ENCODE data around the gene TNFRSF25. TPM values are rescaled to one million over a fixed set of nuclear protein-coding genes. Genes with fewer than 3 reads are reported as not detected.
"Not testable (repeated sequence)": the region's sequence is repeated elsewhere in the genome, so short reads cannot be mapped to it uniquely, and the experiment has no call there.

Gene TNFRSF25
- total RNA-seq, 1 donor from 2014 or later, result 10.0 TPM

DNA sequence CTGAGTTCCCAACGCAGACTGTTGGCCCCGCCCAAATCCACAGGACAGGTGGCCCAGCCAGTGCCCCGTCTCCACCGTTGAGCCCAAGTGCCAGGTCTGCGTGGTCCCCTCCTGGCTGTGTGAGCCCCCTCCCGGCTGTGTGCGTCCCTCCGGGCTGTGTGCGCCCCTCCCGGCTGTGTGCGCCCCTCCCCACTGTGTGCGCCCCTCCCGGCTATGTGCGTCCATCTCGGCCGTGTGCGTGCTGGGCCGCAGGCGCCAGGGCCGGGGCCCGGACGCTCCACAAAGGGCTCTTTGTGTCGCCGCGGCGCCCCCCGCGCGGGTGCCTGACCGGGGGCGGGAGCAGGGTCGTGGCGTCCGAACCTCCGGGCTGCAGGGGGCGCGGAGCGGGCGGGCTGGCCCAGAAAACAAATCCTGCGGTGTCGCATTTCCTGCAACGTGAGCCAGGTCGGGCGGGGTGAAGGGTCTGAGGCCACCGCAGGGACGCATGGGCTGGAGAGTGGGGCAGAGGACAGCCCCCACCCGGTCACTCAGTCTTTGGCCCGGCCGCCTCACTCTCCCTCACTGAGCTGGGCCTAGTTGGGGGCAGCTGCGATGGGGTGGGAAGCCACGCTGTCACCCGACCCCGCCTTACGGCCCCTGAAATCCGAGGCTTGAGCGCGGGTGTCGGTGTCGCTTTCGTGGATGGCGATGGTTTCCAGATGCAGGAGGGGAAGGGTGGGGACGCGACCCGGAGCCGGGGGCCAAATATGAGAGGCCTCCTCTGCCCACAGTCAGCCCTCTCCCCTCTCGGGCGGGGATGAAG lies 18.8 kb downstream of the TNFRSF25 start:
- intact Hi-C loops (cut with DNase I), result no loop called here
- no peak for ATAC-seq
- no peaks in the 10 kb centered on the region for H3K9me3 ChIP-seq
- no peaks in the 10 kb centered on the region for H3K4me1 ChIP-seq
- H3K27me3 ChIP-seq, result peaks cover 57% of the 10 kb centered on the region
- TF ChIP-seq, protein P1, sequence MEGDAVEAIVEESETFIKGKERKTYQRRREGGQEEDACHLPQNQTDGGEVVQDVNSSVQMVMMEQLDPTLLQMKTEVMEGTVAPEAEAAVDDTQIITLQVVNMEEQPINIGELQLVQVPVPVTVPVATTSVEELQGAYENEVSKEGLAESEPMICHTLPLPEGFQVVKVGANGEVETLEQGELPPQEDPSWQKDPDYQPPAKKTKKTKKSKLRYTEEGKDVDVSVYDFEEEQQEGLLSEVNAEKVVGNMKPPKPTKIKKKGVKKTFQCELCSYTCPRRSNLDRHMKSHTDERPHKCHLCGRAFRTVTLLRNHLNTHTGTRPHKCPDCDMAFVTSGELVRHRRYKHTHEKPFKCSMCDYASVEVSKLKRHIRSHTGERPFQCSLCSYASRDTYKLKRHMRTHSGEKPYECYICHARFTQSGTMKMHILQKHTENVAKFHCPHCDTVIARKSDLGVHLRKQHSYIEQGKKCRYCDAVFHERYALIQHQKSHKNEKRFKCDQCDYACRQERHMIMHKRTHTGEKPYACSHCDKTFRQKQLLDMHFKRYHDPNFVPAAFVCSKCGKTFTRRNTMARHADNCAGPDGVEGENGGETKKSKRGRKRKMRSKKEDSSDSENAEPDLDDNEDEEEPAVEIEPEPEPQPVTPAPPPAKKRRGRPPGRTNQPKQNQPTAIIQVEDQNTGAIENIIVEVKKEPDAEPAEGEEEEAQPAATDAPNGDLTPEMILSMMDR (IDR thresholded peaks at IDR 0.05), result no peak
- no peaks in the 10 kb centered on the region for H3K36me3 ChIP-seq
- DNase-seq, result no peak
- no peak overlapping the region for H3K4me3 ChIP-seq
- H3K27ac ChIP-seq, result no peak overlapping the region

DNA sequence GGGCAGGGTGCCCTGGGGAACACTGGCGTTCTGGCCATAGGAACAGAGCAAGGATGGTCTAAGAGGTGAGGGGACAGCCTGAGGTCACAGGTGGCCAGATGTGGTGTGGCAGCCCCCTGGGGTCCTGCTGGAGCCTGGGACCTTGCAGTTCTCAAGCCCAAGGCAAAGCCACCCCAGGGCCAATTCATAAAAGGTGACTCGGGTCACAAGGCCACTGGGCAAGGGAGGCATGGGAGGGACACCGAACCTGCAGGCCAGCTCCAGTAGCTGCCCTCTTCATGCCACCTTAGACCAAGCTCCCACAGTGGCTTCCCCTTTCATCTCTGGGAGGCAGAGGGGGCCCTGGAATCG lies 19.3 kb downstream of the TNFRSF25 start:
- Histone ChIP-seq H3K36me3 (no peaks in the 10 kb centered on the region), H3K9me3 (no peaks in the 10 kb centered on the region), H3K27ac (no peak overlapping the region), H3K4me1 (no peaks in the 10 kb centered on the region), H3K4me3 (no peak overlapping the region), H3K27me3 (peaks cover 54% of the 10 kb centered on the region)
- DNase-seq (no peak), ATAC-seq (no peak)
- TF ChIP-seq, protein P1 (IDR thresholded peaks at IDR 0.05), result no peak
- intact Hi-C loops (cut with DNase I), result no loop called here

DNA sequence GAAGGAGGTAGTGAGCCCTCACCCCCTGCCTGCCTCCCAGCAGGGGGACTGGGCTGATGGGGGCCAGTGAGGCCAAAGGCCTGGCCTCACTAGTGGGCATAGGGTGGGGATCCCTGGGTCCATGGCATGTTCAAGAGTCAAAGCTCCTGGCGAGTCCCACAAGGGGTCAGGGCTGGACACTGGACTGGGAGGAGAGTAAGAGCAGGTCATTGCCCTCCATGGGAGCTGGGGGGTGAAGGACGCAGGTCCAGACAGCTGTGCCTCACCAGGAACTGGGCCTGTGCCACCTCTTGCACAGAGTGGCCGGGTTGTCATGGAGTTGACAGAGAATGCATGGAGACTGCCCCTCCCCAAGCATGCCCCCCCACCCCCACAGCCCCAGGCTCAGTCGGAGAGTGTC lies 20.0 kb downstream of the TNFRSF25 start:
- ATAC-seq, result not testable (repeated sequence)

DNA sequence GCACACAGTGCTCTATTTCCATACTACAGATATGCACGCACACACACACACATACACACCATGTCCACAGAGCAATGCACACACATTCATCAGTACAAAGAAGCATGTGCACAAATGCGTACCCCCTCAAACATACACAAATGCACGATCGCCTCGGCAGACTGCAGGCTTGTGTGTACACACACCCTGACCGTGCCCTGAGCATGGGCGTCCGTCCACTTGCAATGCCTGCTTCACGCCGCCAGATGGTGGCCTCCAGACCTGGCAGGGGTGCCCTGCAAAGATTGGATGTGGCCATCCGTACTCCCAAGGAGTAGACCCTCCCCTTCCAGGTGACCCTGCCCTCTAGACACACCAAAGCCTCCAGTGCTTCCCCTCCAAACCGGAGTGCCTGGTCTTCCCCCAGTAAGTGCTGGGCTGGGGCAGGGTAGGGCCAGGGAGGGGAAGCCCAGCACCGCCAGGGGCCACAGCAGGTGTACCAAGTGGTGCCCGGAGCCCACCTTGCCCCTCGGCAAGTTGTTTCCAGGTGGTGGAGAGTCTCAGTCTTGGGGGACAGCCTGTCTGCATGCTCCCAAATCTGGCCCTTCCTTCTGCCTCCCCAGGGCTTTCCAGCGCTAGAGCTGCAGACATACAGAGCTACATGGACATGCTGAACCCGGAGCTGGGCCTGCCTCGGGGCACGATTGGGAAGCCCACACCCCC lies 20.8 kb downstream of the TNFRSF25 start:
- Histone ChIP-seq H3K9me3 (no peaks in the 10 kb centered on the region), H3K4me3 (no peak overlapping the region), H3K27ac (no peak overlapping the region), H3K36me3 (no peaks in the 10 kb centered on the region), H3K27me3 (peaks cover 48% of the 10 kb centered on the region), H3K4me1 (no peaks in the 10 kb centered on the region)
- intact Hi-C loops (cut with DNase I), result no loop called here
- TF ChIP-seq, protein P1 (IDR thresholded peaks at IDR 0.05), result peak; percentile 63
- ATAC-seq (peak; percentile 66), DNase-seq (peak; percentile 82)

More for the DNA sequence above, 20.0 kb downstream of the TNFRSF25 start:
- H3K36me3 ChIP-seq; H3K9me3 ChIP-seq; H3K27ac ChIP-seq; H3K4me1 ChIP-seq; DNase-seq; intact Hi-C loops (cut with DNase I); H3K4me3 ChIP-seq: not testable (repeated sequence)
- H3K27me3 ChIP-seq, result peaks cover 52% of the 10 kb centered on the region

DNA sequence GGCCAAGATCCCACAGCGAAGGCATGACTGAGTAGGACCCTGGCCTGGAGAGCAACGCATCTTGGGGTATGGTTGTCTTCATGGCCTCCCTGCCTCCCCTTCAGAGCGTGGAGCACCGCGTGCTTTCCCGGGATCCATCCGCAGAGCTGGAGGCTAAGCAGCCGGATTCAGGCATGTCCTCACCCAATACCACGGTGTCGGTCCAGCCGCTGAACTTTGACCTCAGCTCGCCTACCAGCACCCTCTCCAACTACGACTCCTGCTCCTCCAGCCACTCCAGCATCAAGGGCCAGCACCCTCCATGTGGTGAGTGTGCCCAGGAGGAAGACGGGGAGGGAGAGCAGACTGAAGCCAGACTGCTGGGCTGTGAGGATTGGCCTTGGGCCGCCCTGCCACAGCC lies 21.6 kb downstream of the TNFRSF25 start:
- Histone ChIP-seq H3K4me1 (no peaks in the 10 kb centered on the region), H3K27ac (no peak overlapping the region), H3K9me3 (no peaks in the 10 kb centered on the region), H3K36me3 (no peaks in the 10 kb centered on the region), H3K4me3 (no peak overlapping the region), H3K27me3 (peaks cover 48% of the 10 kb centered on the region)
- TF ChIP-seq, protein P1 (IDR thresholded peaks at IDR 0.05), result no peak
- DNase-seq (no peak), ATAC-seq (no peak)
- intact Hi-C loops (cut with DNase I), result no loop called here

All from upper lobe of right lung (tissue), 1 donor.